ENCODE results near the gene TBC1D22A.

GRCh38 chr22:46752286-46752987 is 10.0 kb upstream of the TBC1D22A start:
- TF ChIP-seq CTCF (IDR thresholded peaks at IDR 0.05) = no peak
- no peak for TF ChIP-seq POLR2A (IDR thresholded peaks at IDR 0.05)
